Liver (tissue), 9 donors: Measurements from ENCODE around the gene SLC38A11. TPM values are rescaled to one million over a fixed set of nuclear protein-coding genes. Genes with fewer than 3 reads are reported as not detected.

ENCODE experiments used
- DNase-seq: peaks from one replicate; pipeline ENCODE4 v3.0.0-alpha.2; 2017; ENCODE audit warnings: low spot score
- H3K27ac ChIP-seq, 2 donors: one replicate each; pipeline ENCODE4 v1.7.0; 2013; ENCODE audit warnings: inconsistent platforms in 2 of 2, low read length in 2 of 2, control low read depth in 1 of 2, low read depth in 1 of 2, mild to moderate bottlenecking in 1 of 2
- H3K27me3 ChIP-seq, 4 donors: one replicate each; pipeline versions ENCODE4 v1.6.1 to v1.7.0; 2013; ENCODE audit warnings: low read length in 3 of 4, inconsistent platforms in 1 of 4, mild to moderate bottlenecking in 1 of 4, moderate library complexity in 1 of 4; ENCODE audit not compliant: control insufficient read depth in 4 of 4, insufficient read depth in 4 of 4
- H3K36me3 ChIP-seq, 4 donors: one replicate each; pipeline versions ENCODE4 v1.6.1 to v1.7.0; 2013; ENCODE audit warnings: low read length in 3 of 4, mild to moderate bottlenecking in 3 of 4, low read depth in 1 of 4, moderate library complexity in 1 of 4; ENCODE audit not compliant: control insufficient read depth in 4 of 4, insufficient read depth in 3 of 4
- H3K4me1 ChIP-seq, 4 donors: one replicate each; pipeline versions ENCODE4 v1.6.1 to v1.7.0; 2013; ENCODE audit warnings: low read length in 3 of 4, mild to moderate bottlenecking in 3 of 4, moderate library complexity in 1 of 4; ENCODE audit not compliant: control insufficient read depth in 4 of 4, insufficient read depth in 4 of 4
- H3K4me3 ChIP-seq, 3 donors: one replicate each; pipeline versions ENCODE4 v1.6.1 to v1.7.0; 2013; ENCODE audit warnings: low read length in 3 of 3, control low read depth in 1 of 3, low read depth in 1 of 3, mild to moderate bottlenecking in 1 of 3
- H3K9ac ChIP-seq, 2 donors: one replicate each; pipeline ENCODE4 v1.7.0; 2013; ENCODE audit warnings: low read length in 2 of 2, mild to moderate bottlenecking in 2 of 2, moderate library complexity in 2 of 2, control low read depth in 1 of 2, low read depth in 1 of 2
- H3K9me3 ChIP-seq, 4 donors: one replicate each; pipeline versions ENCODE4 v1.6.1 to v1.7.0; 2013; ENCODE audit warnings: low read length in 3 of 4; ENCODE audit not compliant: control insufficient read depth in 4 of 4
- EGR1 ChIP-seq, 2 donors: IDR thresholded peaks; 2 replicates each; pipeline ENCODE4 v1.6.1; 2016 to 2018; ENCODE audit warnings: antibody characterized with exemption in 2 of 2, low read depth in 2 of 2
- FOXA1 ChIP-seq: IDR thresholded peaks from 2 replicates; pipeline ENCODE4 v1.6.1; 2016; ENCODE audit warnings: antibody characterized with exemption
- FOXA2 ChIP-seq: IDR thresholded peaks from 2 replicates; pipeline ENCODE4 v1.6.1; 2016; ENCODE audit warnings: antibody characterized with exemption
- GABPA ChIP-seq, 2 donors: IDR thresholded peaks in 1 of 2; conservative IDR thresholded peaks in 1 of 2; 2 replicates each; pipeline ENCODE4 v1.6.1; 2016; ENCODE audit warnings: antibody characterized with exemption in 2 of 2, mild to moderate bottlenecking in 1 of 2, moderate library complexity in 1 of 2
- HNF4A ChIP-seq, 2 donors: conservative IDR thresholded peaks; 2 replicates each; pipeline ENCODE4 v1.6.1; 2016; ENCODE audit warnings: antibody characterized with exemption in 2 of 2, mild to moderate bottlenecking in 2 of 2
- HNF4G ChIP-seq: IDR thresholded peaks from 2 replicates; pipeline ENCODE4 v1.6.1; 2016; ENCODE audit warnings: antibody characterized with exemption
- JUND ChIP-seq, 2 donors: IDR thresholded peaks; 2 replicates each; pipeline ENCODE4 v1.6.1; 2016; ENCODE audit warnings: antibody characterized with exemption in 2 of 2
- NR2F2 ChIP-seq: IDR thresholded peaks from 2 replicates; pipeline ENCODE4 v1.6.1; 2016; ENCODE audit warnings: antibody characterized with exemption
- RXRA ChIP-seq, 2 donors: IDR thresholded peaks; 2 replicates each; pipeline ENCODE4 v1.6.1; 2017 to 2018; ENCODE audit warnings: antibody characterized with exemption in 2 of 2, mild to moderate bottlenecking in 1 of 2
- SP1 ChIP-seq: IDR thresholded peaks from 2 replicates; pipeline ENCODE4 v1.6.1; 2018; ENCODE audit warnings: antibody characterized with exemption, mild to moderate bottlenecking
- TAF1 ChIP-seq: conservative IDR thresholded peaks from 2 replicates; pipeline ENCODE4 v1.6.1; 2016; ENCODE audit warnings: antibody characterized with exemption, mild to moderate bottlenecking
- YY1 ChIP-seq: IDR thresholded peaks from 2 replicates; pipeline ENCODE4 v1.6.1; 2016; ENCODE audit warnings: antibody characterized with exemption, mild to moderate bottlenecking
- WGBS: extraction: QIAGEN DNeasy Blood & Tissue Kit; methylation state at CpG from one replicate; pipeline ENCODE4 v1.1.7; 2013; 5-methylcytosine and 5-hydroxymethylcytosine counted together
- polyA plus RNA-seq, 2 donors: library from polyadenylated mRNA; stranded (reverse) in 1 of 2; unstranded in 1 of 2; fragments of 200-250 nt in 1 of 2; fragments of >200 nt in 1 of 2; fragmentation: Nextera tagmentation in 1 of 2; extraction: Ambion mirVana in 1 of 2; gene quantifications; one replicate each; pipeline versions ENCODE4 v1.2.1 to v1.2.3, GENCODE V29; 2013 to 2015
- total RNA-seq, 2 donors: library from RNA; depleted of rRNA; stranded (reverse); fragments of >200 nt; gene quantifications; one replicate each; pipeline ENCODE4 v1.2.3, GENCODE V29; 2014
- TF ChIP-seq, protein P1 (sequence below): fragments of 150-350 bp; IDR thresholded peaks from 2 replicates; pipeline ENCODE4 v1.5.1; 2017; ENCODE audit warnings: improper control_type of control experiment, low read depth, low read length; ENCODE audit not compliant: missing input control
- TF ChIP-seq, protein P2 (sequence below): IDR thresholded peaks from 2 replicates; pipeline ENCODE4 v1.6.1; 2016; ENCODE audit warnings: antibody characterized with exemption
- TF ChIP-seq, protein P3 (sequence below): IDR thresholded peaks from 2 replicates; pipeline ENCODE4 v1.6.1; 2016; ENCODE audit warnings: antibody characterized with exemption
- TF ChIP-seq, protein P4 (sequence below): IDR thresholded peaks from 2 replicates; pipeline ENCODE4 v1.6.1; 2016; ENCODE audit warnings: antibody characterized with exemption, mild to moderate bottlenecking
- TF ChIP-seq, protein P5 (sequence below): IDR thresholded peaks from 2 replicates; pipeline ENCODE4 v1.6.1; 2016; ENCODE audit warnings: antibody characterized with exemption
- donor health status: healthy.
- donor health status: healthy.
- donor health status: healthy.
- donor health status: healthy.
- donor health status: healthy.

SLC38A11 gene
- total and polyA plus RNA-seq, 4 donors: 0.54 to 3.3 (median 2.3) TPM

DNA sequence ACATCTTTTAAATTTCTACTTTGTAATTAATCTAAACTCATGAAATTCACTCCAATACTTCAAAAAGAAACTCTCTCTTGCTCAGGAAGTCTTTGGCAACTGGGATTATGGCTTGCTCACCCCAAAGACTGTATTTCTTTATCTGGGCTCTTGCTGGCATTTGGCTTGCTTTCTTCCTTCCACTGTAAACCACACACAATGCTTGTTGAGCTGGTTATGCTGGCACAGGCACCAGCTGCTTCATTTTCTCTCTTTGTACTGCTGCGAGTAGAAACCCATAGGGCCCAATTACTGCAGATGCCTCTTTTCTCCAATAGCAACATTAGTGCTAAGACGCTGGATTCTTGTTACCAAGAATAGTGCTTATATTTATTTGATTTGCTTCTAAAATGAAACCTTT, 51.4 kb downstream of the SLC38A11 start:
- Histone ChIP-seq H3K27me3 (no peaks in the 10 kb centered on the region), H3K36me3 (no peaks in the 10 kb centered on the region), H3K4me3 (no peak overlapping the region), H3K9me3 (no peaks in the 10 kb centered on the region), H3K9ac (no peak overlapping the region), H3K27ac (no peak overlapping the region), H3K4me1 (peaks cover 0 to 5% (median 2%) of the 10 kb centered on the region in 4 donors)
- WGBS: 56% methylated on average over 2 of the region's 2 CpGs
- TF ChIP-seq, protein P1, sequence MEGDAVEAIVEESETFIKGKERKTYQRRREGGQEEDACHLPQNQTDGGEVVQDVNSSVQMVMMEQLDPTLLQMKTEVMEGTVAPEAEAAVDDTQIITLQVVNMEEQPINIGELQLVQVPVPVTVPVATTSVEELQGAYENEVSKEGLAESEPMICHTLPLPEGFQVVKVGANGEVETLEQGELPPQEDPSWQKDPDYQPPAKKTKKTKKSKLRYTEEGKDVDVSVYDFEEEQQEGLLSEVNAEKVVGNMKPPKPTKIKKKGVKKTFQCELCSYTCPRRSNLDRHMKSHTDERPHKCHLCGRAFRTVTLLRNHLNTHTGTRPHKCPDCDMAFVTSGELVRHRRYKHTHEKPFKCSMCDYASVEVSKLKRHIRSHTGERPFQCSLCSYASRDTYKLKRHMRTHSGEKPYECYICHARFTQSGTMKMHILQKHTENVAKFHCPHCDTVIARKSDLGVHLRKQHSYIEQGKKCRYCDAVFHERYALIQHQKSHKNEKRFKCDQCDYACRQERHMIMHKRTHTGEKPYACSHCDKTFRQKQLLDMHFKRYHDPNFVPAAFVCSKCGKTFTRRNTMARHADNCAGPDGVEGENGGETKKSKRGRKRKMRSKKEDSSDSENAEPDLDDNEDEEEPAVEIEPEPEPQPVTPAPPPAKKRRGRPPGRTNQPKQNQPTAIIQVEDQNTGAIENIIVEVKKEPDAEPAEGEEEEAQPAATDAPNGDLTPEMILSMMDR: no peak
- TF ChIP-seq, protein P2, sequence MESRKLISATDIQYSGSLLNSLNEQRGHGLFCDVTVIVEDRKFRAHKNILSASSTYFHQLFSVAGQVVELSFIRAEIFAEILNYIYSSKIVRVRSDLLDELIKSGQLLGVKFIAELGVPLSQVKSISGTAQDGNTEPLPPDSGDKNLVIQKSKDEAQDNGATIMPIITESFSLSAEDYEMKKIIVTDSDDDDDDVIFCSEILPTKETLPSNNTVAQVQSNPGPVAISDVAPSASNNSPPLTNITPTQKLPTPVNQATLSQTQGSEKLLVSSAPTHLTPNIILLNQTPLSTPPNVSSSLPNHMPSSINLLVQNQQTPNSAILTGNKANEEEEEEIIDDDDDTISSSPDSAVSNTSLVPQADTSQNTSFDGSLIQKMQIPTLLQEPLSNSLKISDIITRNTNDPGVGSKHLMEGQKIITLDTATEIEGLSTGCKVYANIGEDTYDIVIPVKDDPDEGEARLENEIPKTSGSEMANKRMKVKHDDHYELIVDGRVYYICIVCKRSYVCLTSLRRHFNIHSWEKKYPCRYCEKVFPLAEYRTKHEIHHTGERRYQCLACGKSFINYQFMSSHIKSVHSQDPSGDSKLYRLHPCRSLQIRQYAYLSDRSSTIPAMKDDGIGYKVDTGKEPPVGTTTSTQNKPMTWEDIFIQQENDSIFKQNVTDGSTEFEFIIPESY: no peak
- TF ChIP-seq NR2F2: no peak
- TF ChIP-seq, protein P3, sequence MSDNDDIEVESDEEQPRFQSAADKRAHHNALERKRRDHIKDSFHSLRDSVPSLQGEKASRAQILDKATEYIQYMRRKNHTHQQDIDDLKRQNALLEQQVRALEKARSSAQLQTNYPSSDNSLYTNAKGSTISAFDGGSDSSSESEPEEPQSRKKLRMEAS: no peak
- TF ChIP-seq RXRA (IDR thresholded peaks at IDR 0.05): no peak
- no peak for TF ChIP-seq HNF4G
- TF ChIP-seq HNF4A (conservative IDR thresholded peaks at IDR 0.05): no peak
- TF ChIP-seq FOXA1: no peak
- no peak for TF ChIP-seq TAF1
- TF ChIP-seq, protein P4, sequence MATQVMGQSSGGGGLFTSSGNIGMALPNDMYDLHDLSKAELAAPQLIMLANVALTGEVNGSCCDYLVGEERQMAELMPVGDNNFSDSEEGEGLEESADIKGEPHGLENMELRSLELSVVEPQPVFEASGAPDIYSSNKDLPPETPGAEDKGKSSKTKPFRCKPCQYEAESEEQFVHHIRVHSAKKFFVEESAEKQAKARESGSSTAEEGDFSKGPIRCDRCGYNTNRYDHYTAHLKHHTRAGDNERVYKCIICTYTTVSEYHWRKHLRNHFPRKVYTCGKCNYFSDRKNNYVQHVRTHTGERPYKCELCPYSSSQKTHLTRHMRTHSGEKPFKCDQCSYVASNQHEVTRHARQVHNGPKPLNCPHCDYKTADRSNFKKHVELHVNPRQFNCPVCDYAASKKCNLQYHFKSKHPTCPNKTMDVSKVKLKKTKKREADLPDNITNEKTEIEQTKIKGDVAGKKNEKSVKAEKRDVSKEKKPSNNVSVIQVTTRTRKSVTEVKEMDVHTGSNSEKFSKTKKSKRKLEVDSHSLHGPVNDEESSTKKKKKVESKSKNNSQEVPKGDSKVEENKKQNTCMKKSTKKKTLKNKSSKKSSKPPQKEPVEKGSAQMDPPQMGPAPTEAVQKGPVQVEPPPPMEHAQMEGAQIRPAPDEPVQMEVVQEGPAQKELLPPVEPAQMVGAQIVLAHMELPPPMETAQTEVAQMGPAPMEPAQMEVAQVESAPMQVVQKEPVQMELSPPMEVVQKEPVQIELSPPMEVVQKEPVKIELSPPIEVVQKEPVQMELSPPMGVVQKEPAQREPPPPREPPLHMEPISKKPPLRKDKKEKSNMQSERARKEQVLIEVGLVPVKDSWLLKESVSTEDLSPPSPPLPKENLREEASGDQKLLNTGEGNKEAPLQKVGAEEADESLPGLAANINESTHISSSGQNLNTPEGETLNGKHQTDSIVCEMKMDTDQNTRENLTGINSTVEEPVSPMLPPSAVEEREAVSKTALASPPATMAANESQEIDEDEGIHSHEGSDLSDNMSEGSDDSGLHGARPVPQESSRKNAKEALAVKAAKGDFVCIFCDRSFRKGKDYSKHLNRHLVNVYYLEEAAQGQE: no peak
- TF ChIP-seq YY1: no peak
- no peak for TF ChIP-seq EGR1 (IDR thresholded peaks at IDR 0.05; ENCODE audit: low read depth in 2 of 2)
- TF ChIP-seq JUND (IDR thresholded peaks at IDR 0.05): no peak
- TF ChIP-seq SP1: no peak
- no peak for TF ChIP-seq GABPA (IDR thresholded peaks at IDR 0.05 in 1 of 2, conservative IDR thresholded peaks at IDR 0.05 in 1 of 2)
- TF ChIP-seq, protein P5, sequence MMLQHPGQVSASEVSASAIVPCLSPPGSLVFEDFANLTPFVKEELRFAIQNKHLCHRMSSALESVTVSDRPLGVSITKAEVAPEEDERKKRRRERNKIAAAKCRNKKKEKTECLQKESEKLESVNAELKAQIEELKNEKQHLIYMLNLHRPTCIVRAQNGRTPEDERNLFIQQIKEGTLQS: no peak
- no peak for TF ChIP-seq FOXA2
- no peak for DNase-seq

DNA sequence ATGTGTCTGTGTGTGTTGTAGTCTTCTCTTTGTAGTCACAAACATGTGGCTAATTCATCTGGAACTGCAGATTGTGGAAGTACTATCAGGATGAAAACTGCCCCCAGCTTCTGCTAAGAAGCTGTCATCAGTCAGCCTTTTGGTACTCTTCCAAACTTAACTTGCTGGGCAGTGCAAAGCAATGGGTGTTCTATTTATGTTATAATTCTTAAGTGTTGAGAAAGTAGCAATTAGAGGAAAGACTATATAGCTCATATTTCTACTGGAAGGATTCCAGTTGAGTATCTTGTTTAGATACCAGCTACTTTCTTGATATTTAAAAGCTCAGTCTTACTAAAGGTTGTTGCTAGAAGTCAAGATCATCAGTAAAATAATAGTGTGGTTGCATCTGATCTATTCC, 52.1 kb downstream of the SLC38A11 start:
- DNase-seq: no peak
- H3K9ac ChIP-seq: no peak overlapping the region
- H3K36me3 ChIP-seq: no peaks in the 10 kb centered on the region
- no peak overlapping the region for H3K4me3 ChIP-seq
- peaks cover 0 to 5% (median 2%) of the 10 kb centered on the region in 4 donors for H3K4me1 ChIP-seq
- no peak overlapping the region for H3K27ac ChIP-seq
- TF ChIP-seq, protein P4: no peak
- TF ChIP-seq, protein P1: no peak
- no peak for TF ChIP-seq FOXA2
- no peak for TF ChIP-seq HNF4G
- TF ChIP-seq YY1: no peak
- no peaks in the 10 kb centered on the region for H3K9me3 ChIP-seq
- H3K27me3 ChIP-seq: no peaks in the 10 kb centered on the region
